NCI-H2029 (cell line): ENCODE measurements around the gene ZMYM1.
"Not testable (repeated sequence)": the region's sequence is repeated elsewhere in the genome, so short reads cannot be mapped to it uniquely, and the experiment has no call there.

Source experiments
- DNase-seq: peaks from one replicate; lab custom pipeline; 2025; lab: John Stamatoyannopoulos, UW

The ZMYM1 gene

DNA sequence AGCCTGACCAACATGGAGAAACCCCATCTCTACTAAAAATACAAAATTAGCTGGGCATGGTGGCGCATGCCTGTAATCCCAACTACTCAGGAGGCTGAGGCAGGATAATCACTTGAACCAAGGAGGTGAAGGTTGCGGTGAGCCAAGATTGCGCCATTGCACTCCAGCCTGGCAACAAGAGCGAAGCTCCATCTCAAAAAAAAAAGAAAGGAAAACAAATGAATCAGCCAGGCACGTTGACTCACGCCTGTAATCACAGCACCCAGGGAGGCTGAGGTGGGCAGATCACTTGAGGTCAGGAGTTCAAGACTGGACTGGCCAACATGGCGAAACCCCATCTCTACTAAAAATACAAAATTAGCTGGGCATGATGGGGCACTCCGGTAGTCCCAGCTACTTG, 2.8 kb upstream of the ZMYM1 start:
- not testable (repeated sequence) for DNase-seq

DNA sequence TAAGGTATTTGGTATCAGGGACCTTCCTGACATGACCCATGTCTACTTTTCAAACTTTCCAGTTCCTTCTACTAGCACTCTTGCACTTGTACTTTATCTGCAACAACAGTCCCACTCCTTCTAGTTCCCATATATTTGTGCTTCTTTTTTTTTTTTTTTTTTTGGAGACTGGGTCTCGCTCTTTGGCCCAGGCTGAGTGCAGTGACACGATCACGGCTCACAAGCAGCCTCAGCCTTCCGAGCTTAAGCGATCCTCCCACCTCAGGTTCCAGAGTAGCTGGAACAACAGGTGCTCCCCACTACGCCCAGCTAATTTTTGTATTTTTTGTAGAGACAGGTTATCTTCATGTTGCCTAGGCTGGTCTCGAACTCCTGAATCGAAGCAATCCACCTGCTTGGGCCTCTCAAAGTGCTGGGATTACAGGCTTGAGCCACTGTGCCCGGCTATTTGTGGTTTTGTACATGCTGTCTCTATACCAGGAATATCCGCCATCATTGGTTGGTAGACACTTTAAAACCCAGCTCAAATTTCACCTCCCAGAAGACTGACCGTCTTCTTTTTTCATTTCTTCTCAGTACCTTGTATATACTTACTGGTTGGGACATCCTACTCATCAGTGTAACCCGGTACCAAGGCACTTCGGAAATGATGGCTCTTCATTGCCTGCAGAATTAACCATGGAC, 1.1 kb downstream of the ZMYM1 start:
- DNase-seq: no peak

DNA sequence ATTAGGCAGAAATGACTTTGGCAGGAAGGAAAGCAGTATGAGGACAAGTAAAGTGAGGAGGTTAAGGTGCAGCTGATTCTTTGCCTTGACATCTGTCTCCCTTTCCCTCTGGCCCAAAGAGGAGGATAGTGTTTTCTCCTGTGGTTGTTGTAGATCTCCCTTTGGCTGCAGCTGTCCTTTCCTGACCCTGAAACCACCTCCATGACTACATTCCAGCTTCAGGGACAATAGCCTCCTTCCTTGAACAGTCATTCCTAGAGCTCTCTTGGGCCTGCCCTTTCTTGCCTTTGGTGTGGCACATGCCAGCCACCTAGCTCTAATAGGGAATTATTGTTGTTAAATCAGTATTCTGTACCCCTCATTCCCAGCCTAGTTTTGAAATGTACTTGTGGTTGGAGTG, 6.2 kb downstream of the ZMYM1 start:
- no peak for DNase-seq

DNA sequence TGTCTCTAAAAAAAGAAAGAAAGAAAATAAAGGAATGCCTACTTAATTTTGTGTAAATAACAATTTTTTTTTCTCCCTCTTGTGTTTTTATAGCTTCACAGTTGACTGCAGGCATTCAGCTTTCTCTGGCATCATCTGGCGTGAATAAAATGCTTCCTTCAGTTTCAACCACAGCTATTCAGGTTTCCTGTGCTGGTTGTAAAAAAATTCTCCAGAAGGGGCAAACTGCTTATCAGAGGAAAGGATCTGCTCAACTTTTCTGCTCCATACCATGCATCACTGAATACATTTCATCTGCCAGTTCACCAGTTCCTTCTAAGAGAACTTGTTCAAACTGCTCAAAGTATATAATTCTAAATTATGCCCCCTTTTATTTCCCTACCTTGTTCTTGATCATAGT, 18.0 kb downstream of the ZMYM1 start:
- no peak for DNase-seq

DNA sequence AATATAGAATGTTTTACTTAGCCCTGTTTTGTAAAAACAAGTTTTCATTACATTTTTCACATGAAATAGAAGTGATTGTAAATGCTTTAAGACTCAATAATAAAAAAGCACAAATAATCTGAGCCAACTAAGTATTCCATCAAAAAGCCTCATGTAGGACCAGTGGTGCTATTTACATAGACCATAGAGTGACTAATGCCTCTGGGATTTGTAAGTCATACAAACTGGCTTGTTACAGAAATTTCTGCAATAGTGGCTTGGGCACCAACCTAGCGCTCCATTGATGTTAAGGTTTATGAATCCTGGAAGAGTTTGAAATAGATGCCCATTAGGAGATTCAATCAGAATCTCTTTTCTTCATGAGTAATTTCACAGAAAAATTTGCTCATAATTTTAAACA, 31.9 kb downstream of the ZMYM1 start:
- no peak for DNase-seq

DNA sequence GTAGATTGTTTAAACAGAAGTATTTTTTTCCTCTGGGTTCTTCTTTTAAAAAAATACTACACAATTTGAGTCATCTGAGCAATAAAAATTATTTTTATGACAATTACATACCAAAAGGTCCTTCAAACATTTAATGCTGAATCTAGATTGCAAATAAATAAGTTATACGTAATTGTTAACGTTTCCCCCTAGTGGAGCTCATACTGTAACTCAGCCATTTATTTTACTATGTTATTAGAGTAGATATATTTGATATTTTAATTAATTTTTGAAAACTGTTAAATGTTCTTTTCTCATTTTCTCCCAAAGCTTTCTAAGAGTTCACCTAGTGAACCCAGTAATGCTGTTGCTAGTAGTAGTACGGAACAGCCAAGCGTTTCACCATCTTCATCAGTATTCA, 33.5 kb downstream of the ZMYM1 start:
- DNase-seq: no peak

DNA sequence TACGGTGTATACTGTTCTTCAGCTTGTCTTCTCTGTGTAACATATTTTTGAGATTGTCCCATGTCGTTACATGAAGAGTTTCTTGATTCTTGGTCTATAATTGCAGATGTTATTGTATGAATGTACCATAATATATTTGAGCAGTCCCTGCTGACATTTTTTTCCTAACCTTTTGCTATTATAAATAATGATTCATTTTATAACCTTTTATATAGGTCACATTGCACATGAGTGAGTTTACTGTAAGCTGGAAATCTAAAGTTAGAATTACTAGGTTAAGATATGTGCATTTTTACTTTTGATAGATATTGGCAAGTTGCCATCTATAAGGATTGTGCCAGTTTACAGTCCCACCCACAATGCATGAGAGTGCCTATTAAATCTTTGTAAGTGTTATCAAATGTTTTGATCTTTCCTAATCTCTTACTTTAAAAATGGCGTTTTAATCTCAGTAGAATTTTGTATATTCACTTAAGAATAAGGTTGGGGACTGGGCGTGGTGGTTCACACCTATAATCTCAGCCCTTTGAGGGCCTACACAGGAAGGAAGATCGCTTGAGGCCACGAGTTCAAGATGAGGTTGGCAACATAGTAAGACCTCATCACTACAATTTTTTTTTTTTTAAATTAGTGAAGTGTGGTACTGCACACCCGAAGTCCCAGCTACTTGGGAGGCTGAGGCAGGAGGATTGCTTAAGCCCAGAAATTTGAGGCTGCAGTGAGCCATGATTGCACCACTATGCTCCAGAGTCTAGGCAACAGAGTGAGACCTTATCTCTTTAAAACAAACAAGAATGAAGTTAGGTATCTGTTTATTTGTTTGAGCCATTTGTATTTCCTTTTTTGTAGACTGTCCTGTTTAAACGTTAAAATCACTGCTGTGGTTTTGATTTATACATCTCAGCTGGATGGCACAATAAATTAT, 36.5 kb downstream of the ZMYM1 start:
- no peak for DNase-seq

DNA sequence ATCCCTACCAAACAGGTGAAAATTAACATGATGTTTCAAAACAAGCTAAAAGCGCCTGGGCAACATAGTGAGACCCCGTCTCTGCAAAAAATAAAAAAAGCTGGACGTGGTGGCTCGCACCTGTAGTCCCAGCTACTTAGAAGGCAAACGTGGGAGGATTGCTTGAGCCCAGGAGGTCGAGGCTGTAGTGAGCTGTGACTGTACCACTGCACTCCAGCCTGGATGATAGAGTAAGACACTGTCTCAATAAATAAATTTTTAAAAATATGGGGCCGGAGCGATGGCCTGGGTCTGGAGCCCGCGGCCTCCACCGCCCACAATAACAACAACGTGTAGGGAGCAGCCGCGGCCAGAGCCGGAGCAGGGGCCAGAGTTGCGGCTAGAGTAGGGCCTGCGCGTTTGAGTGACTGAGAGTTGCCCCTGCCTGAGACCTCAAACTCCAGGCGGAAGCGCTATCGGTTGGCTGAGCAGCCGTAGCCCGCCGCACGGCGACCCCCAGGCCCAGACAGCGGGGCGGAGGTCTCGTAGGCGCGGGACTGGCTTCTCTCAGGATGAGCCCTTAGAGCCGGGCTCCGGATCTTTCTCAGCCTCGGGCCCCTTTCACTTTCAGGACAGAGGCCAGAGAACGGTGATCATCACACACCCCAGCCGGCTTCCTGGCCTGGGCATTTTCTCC, 41.4 kb downstream of the ZMYM1 start:
- no peak for DNase-seq

DNA sequence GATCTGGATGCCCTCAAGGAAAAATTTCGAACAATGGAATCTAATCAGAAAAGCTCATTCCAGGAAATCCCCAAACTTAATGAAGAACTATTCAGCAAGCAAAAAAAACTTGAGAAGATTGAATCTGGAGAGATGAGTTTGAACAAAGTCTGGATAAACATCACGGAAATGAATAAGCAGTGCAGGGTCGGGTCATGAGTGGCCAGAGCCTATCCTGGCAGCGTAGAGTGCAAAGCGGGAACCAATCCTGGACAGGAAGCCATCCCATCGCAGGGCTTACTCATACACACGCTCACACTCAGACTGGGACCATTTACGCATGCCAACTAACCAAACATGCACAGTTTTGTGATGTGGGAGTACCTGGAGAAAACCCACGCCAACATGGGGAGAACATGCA, 43.1 kb downstream of the ZMYM1 start:
- no peak for DNase-seq

DNA sequence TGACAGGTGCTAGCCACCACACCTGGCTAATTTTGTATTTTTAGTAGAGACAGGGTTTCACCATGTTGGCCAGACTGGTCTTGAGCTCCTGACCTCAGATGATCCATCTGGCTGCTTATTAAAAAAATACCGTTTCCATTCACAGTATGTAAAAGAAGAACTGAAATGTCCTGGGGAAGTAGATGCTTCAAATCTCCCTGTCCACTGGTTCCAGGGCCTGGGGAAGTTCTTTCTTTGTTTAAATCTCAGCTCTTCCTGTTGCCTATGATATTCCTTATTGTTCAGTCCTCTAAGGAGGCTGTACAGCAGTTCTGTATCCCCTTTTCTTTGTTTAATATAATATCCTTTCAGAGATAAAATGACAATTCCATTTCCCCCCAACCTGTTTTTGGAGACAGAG, 47.4 kb downstream of the ZMYM1 start:
- DNase-seq: no peak

DNA sequence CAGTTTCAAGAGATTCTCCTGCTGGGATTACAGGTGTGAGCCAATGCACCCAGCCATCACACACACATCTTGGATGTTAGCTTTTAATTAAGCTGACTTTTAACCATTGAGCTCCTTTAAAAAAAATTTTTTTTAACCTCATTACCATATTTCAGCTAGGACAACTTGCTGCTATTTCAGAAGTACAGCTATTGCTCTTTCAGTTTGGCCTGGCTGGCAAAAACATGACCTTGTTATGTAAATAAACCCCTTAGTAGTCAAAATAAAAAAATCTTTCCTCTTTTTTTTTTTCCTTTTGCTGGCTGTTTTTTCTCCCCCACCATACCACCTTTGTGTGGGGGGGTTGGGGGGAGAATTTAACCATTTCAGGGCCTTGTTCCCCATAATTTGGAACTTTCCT, 49.9 kb downstream of the ZMYM1 start:
- no peak for DNase-seq

DNA sequence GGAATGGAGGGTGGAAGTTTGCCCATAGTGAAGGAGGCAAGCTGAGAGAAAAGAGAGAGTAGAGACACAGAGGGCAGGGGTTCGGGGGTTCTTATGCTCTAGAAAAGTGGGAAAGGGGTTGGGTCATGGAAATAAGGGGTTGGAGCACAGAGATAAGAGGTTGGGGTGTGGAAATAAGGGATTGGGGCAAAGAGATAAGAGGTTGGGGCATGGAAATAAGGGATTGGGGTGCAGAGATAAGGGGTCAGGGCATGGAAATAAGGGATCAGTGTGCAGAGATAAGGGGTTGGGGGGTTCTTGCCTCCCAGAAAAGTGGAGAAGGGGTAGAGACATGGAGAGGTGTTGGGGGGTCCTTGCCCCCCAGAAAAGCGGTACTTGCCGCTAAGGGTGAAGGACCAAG, 57.6 kb downstream of the ZMYM1 start:
- no peak for DNase-seq

DNA sequence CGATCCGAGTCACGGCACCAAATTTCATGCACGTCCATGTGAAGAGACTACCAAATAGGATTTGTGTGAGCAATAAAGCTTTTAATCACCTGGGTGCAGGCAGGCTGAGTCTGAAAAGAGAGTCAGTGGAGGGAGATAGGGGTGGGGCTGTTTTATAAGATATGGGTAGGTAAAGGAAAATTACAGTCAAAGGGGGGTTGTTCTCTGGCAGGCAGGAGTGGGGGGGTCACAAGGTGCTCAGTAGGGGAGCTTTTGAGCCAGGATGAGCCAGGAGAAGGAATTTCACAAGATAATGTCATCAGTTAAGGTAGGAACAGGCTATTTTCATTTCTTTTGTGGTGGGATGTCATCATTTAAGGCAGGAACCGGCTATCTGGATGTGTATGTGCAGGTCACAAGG, 58.4 kb downstream of the ZMYM1 start:
- not testable (repeated sequence) for DNase-seq

DNA sequence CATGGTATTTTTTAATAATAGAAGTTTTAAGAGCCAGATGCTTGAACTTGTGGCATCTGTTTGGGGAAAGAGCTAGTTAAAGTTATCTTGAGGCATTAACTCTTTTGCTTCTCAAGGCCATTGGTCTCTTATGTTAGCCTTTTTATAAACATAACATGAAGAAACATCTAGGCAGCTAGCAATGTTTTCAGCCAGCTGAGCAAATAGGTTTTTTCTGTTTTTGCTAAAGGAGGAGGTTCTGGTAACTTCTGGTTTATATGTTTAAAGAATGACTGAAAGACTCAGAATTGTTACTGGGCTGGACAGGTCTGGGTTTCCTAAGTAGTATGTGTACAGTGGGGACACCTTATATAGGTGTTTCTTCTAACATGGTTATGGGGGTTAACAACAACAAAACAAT, 63.1 kb downstream of the ZMYM1 start:
- DNase-seq: not testable (repeated sequence)

DNA sequence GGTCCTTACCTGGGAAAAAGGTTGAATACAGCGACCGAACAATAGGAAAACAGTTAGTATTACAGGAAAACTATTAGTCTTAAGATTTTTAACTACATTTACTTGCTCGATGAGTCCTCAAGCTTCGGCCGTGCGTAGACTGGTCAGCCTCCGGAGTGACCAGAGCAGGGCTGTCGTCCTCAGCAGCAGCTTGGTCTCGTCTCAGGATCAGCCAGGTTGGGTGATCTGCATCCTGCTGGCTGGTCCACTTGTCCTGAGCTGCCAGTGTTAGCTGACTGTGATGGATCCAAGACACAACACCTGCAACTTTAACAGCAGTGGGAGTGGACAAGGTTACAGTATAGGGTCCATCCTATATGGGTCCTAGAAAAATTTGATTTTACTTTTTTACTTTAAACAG, 63.5 kb downstream of the ZMYM1 start:
- DNase-seq: not testable (repeated sequence)

DNA sequence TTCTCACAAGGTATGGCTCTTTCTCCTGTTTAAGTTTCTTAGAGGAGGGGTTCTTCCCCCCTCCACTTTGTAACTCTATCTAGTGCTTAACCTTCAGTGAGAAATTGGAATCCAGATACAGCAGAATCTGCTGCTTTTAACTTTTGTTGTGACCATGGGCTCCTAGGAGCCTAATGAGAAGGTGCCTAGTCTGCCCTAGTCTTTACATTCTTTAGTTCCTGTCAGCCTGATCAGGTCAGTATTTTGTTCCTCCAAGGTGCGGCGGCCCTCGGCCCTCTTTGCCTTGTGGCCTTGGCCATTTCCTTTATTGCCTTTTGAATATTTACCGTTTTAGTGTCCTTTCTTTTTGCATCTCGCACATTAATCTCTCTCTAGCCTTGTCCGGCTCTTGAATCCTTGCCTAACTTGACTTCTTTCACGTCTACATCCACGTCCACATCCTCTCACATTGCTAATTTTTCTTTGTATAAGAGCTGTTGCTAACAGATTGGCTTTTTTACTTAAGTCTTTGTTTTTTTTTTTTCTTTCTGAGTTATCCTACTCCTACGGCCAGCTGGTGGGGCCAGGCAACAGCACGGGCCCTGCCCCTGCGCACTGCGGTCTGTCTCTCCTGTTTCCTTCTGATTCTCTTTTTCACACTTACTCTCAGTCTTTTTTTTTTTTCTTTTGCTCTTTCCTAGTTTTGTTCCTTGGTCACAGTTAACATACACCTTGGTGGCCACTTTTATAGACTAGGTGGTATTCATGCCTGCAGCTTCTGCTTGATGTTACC, 64.7 kb downstream of the ZMYM1 start:
- DNase-seq: no peak

DNA sequence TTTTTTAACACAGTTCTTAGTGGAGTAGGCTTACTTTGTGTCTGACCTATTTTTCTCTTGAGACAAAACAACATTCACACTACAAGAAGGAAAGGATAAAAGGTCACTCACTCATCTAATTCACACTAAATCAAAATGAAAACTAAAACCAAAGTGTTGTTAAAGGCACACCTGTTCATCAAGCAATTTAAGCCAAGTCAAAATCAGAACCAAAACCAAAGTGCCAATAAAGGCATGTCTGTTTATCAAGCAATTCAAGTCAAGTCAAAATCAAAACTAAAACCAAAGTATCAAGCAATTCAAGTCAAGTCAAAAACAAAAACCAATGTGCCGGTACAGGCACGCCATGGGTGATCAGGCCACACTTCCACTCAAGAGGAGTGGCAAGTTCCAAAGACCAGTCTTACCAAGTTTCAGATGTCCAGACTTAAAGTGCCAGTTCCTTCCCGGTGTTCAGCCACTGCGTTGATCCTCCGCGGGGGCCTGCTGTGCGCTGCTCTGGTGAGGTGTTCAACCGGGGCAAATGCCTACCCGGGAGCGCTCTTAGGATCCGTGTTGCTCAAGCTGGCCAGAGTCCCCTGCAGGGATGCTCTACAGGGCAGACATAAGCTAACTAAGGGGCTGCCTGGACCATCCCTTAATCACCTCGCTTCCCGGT, 66.8 kb downstream of the ZMYM1 start:
- not testable (repeated sequence) for DNase-seq

DNA sequence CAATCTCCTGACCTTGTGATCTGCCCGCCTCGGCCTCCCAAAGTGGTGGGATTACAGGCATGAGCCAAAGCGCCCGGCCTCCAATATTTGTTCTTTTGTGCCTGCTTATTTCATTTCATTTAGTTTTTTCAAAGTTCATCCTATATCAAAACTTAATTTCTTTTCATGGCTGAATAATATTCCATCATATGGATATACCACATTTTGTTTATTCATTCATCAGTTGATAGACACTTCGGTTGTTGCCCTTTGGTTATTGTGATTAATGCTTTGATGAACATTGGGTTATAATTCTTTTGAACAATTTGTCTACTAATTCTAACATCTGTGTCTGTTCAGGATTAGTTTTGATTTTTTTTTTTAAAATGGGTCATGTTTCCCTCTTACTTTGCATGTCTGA, 72.0 kb downstream of the ZMYM1 start:
- DNase-seq: no peak

DNA sequence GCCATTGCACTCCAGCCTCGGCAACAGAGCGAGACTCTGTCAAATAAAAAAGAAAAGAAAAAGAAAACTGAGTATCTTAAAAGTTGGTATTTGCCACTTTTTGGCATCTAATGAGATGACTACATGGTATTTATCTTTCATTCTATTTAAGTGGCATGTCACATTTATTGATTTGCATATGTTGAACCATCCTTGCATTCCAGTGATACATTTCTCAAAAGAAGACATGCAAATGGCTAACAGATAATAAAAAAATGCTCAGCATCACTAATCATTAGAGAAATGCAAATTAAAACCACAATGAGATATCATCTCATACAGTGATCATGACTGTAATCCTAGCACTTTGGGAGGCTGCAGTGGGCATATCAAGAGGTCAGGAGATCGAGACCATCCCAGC, 85.7 kb downstream of the ZMYM1 start:
- no peak for DNase-seq
